K562 (cell line): ENCODE results near the gene MGAT1.

ENCODE experiments used
- CHD2 ChIP-seq: IDR thresholded peaks from 2 replicates; pipeline ENCODE4 v1.6.1; 2011; ENCODE audit warnings: low read depth, low read length
- MAX ChIP-seq: sonication (generic); formaldehyde crosslinking; IDR thresholded peaks from 2 replicates; pipeline ENCODE4 v1.9.0; 2022; ENCODE audit warnings: mild to moderate bottlenecking, missing genetic modification reagents
- MYNN ChIP-seq, 2 experiments: sonication (generic); formaldehyde crosslinking in 1 of 2; IDR thresholded peaks; 2 replicates each; pipeline versions ENCODE4 v1.5.0 to v1.6.1; 2016 to 2020; ENCODE audit warnings: antibody characterized with exemption in 1 of 2, missing genetic modification reagents in 1 of 2
- POLR2A ChIP-seq: fragments of 450-650 bp; conservative IDR thresholded peaks from 2 replicates; pipeline ENCODE4 v1.6.1; 2016
- SMARCC2 ChIP-seq: fragments of 450-650 bp; IDR thresholded peaks from 2 replicates; pipeline ENCODE4 v1.6.1; 2017; ENCODE audit warnings: antibody characterized with exemption, moderate library complexity, mild to moderate bottlenecking, low read depth
- SRSF7 ChIP-seq: fragments of 200-400 bp; formaldehyde crosslinking; optimal IDR thresholded peaks from 2 replicates; pipeline ENCODE3; 2017; ENCODE audit warnings: mild to moderate bottlenecking, low read depth, low read length
- TARDBP ChIP-seq: fragments of 450-650 bp; IDR thresholded peaks from 2 replicates; pipeline ENCODE4 v1.6.1; 2016
- TCF7 ChIP-seq: sonication (generic); IDR thresholded peaks from 2 replicates; pipeline ENCODE4 v1.6.1; 2016; ENCODE audit warnings: antibody characterized with exemption, borderline replicate concordance
- USF2 ChIP-seq: sonication (generic); formaldehyde crosslinking; IDR thresholded peaks from 2 replicates; pipeline ENCODE4 v1.5.0; 2020; ENCODE audit warnings: missing genetic modification reagents
- ZNF76 ChIP-seq: fragments of 250-450 bp; sonication (Bioruptor Pico); IDR thresholded peaks from 2 replicates; pipeline ENCODE4 v1.4.0; 2020; ENCODE audit warnings: mild to moderate bottlenecking, moderate library complexity, borderline replicate concordance
- ZNF785 ChIP-seq: fragments of 250-450 bp; sonication (Bioruptor Pico); IDR thresholded peaks from 2 replicates; pipeline ENCODE4 v1.4.0; 2020; ENCODE audit warnings: mild to moderate bottlenecking

- no peak for TF ChIP-seq MAX (CRISPR knock-in tag)
- TF ChIP-seq SRSF7: no peak
- no peak for TF ChIP-seq TCF7
- TF ChIP-seq POLR2A: no peak
- no peak for TF ChIP-seq ZNF785 (CRISPR knock-in tag)
- no peak for TF ChIP-seq MYNN (IDR thresholded peaks at IDR 0.05)
- no peak for TF ChIP-seq MYNN (CRISPR knock-in tag; IDR thresholded peaks at IDR 0.05)
- no peak for TF ChIP-seq ZNF76 (CRISPR knock-in tag)
- no peak for TF ChIP-seq TARDBP
- TF ChIP-seq SMARCC2: no peak
- no peak for TF ChIP-seq CHD2
- TF ChIP-seq USF2 (CRISPR knock-in tag): no peak
These were observed 3.4 kb downstream of the MGAT1 start for GRCh38 chr5:180799194-180799593.
